HCEC 1CT (cell line): ENCODE results near the gene FAM120B.

ENCODE experiments used
- DNase-seq: peaks from one replicate; pipeline ENCODE4 v3.0.0-alpha.2; 2017

The FAM120B gene

DNA sequence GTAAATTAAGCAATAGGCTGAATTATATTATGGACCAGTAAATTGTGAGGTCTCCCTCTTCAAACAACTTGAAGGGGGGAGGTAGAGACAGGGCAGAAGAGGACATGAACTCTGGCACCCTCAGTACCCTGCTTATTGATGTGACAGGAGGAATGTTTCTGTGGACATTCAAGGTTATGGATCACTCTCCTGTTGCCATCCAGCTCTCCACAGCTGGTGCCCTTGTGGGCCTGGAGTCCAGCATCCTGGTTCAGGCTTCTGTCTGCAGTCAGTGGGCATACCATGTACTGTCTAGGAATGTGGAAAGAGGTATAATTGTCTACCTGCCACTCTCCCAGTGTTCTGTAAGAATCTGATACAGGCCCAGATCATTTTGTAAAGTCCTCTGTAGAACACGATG lies 55.6 kb downstream of the FAM120B start:
- DNase-seq = no peak

DNA sequence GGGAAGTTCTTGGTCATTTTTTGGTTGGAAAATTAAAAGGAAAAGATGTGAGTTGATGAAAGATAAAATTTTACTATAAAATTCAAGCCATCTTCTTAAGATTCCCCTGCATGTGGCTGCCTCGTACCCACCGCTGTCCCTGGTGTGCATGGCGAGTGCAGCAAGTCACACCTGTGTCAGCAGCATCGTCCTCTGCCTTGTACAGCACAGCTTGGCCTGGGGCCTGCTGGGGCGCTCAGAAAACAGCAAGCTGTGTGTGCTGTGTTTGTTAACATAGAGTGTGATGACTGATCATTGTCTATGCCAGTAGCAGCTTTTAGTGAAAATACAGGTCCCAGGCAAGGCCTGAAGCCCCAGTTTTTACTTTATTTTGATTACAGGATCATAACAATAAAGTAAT lies 56.7 kb downstream of the FAM120B start:
- no peak for DNase-seq

- no peak for DNase-seq
Measured at GRCh38 chr6:170365121-170365520, 58.6 kb downstream of the FAM120B start.

DNA sequence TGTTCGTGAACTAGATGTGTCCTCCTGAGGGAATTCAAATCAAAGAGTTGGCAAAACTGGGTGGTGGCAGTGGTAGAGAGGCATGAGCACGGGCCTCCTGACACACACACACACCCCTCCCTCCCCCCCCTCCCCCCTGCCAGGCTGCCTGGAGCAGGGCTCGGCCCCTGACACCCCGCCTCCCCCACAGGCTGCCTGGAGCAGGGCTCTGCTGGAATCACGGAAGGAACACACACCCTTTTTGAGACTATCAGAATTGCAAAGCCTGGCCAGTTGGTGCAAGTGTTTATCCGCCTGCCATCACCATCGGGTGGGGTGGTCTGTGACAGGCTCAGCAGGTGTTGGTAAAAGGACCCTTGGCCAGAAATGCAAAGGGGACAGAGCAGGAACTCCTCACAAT lies 59.0 kb downstream of the FAM120B start:
- DNase-seq = no peak

GRCh38 chr6:170366248-170366960 lies 59.8 kb downstream of the FAM120B start:
- no peak for DNase-seq

DNA sequence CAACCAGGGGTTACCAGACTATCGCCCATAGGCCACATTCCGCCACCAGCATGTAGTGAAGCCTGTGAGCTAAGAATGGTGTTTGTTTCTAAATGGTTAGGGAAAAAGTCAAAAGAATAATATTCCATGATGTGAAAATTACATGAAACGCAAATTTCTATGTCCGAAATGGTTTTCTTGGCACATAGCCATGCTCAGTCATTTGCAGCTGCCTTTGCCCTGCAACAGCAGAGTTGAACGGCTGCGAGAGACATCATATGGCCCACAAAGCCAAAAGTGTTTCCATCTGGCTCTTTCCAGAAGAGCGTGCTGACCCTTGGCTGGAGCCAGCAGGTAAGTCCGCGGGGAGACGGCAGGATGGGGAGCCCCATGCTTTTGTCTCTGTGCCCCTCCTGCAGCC lies 60.7 kb downstream of the FAM120B start:
- DNase-seq = no peak

DNA sequence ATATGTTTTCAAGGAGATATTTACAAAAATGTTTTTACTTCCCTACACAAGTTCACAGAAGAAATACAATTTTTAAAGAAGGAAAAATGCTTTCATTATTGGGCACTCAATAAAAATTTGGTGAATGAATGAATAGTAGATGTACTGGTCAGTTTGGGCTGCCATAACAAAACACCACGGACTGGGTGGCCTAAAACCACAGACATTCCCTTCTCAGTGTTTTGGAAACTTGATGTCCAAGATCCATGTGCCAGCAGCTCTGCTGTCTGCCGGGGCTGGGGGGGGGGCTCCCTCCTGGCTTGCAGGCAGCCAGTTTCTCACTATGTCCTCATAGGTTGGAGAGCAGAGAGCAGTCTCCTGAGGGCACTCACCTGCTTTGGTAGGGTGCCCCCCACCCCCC lies 62.0 kb downstream of the FAM120B start:
- no peak for DNase-seq

DNA sequence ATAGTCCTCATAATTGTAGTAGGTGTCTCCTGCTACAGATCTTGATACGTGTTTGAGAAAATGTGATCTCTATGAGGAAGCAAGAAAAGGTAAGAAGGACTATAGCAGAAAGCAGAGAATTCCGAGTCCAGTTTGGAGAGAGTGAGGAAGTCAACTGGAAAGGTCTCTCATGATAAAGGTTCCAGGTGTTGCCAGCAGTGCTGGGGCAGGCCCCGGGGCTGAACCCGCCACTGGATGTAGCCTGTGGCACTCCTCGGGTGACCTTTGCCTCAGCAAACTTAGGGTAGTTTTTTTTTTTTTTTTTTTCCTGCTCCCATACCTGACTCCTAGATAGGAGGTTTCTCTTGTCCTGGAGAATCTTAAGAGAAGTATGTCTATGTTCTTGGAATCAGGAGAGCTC lies 62.8 kb downstream of the FAM120B start:
- DNase-seq = no peak

DNA sequence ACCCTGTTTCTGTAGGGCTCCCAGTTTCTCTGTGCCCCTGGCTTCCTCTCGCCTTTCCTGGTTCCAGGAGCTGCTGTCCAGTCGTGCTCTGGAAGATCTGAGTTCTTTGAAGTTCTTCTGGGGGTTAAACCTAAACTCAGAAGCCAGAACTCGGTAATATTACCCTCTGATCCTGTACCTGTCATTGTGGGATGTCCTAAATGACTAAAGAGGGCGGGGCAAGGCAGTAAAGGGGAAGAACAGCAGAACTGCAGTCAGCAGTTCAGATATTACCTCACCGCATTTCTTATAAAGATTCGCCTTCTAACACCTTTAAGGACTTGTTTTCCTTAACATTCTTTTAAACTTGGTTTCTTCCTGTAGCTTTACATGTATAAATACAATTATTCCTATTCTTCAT lies 63.9 kb downstream of the FAM120B start:
- DNase-seq = no peak

DNA sequence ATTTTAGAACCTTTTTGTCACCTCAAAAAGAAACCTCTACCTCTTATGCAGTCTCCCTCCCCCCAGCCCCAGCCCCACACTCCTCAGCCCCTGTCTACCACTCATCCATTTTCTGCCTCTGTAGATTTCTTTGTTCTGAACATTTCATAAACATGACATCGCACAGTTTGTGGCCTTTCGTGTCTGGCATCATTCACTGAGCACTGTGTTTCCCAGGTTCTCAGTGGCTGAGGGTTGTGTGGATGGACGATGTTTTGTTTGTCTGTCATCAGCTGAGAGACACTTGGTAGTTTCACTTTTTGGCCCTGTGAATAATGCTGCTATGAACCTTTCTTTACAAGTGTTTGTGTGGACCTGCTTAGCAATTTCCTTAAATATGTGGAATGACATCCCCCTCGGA lies 64.5 kb downstream of the FAM120B start:
- no peak for DNase-seq

DNA sequence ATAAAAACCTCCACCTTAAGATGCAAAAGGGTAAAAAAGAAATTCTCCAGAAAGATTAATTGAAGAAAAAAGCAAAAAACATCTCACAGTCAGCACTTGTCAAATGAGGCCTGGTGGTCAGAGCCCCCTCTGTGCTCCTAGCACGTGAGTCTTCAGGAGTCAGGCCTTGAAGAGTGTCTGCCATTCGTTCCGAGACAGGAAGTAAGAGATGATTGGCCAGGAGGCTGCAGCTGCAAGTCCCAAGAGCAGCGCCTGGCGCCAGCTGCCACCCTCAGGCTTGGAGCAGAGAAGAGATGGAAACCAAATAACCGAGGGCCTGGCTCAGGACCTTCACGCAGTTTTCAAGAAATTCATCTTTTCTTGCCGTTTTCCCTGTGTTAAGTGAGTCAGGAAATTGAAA lies 65.0 kb downstream of the FAM120B start:
- no peak for DNase-seq

DNA sequence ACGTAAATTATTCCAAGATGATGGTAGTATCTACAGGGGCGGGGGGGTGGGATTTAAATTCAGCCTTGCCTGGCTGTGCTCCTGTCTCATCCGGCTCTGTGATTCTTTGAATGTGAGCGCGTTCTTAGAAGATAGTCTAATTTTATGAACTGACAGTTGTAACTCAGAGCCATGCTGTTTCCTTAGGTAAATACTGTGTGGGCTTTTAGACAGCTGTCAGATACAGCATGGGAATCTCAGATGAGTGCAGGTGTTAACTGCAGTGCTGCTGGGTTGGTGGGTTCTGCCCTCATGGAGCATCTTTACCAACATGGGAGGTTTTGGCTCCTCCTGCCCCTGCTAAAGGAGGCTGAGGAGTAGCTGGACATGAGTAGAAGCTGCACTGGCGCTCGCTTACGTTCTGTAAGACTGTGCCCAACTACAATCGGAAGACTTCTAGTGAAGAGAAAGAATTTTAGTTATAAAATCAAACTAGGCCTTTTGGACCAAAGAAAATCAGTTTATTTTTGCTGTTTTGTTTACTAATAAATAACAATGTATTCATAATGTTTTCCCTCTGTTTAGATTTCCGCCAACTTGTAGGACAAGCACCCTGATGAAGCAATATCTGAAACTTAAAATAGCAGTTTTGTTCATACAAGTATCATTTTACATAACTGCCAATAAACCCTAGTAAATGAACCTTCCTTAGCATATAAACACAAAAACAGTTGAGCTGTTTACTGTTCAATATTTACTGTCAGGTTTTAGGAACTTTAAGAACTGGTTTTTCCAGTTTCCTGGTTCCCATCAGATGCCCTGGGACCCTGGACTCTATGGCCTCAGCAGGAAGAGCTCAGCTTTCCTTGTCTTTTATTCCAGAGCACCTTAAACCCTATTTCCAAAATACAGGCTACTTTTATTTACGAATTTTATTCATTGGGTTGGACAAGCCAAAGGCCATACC lies 66.1 kb downstream of the FAM120B start:
- DNase-seq = no peak

DNA sequence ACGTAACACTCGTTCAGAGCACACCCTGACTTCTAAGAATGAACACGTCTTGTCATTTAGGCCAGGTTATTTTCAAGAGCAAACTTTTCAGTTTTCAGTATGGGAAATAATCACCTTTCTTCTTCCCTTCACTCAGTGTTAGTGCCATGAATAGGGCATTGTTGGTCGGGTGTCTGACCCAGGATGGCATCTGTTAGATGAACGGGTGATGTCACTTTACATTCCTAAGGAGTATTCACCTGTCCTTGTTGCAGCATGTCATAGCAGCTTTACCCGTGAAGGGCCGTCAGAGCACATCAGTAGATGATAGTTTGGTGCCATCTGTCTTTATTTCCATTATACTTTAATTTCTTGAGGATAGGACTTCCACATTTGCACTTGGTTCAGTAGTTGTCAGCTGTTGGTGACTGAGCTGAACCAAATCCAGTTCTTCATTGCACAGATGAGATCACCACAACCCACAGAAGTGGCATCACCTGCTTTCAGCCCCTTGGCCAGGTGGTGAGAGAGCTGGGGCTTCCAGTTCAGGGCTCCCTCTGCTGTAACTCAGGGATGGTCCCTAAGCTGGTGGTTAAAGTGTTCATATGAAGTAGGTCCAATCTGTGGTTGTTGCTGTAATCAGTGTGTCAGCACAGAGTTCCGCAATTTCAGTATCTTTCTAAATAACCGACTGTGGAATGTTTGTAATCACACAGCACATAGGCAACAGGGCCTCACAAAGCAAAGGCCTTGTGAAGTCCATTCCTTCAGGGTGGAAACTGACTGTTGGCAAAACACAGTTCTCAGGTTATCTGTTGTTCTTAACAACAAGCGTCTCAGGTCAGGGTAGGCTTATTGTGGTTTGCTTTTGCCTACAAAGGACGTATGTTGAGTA lies 68.2 kb downstream of the FAM120B start:
- DNase-seq = no peak

GRCh38 chr6:170375661-170376060 lies 69.1 kb downstream of the FAM120B start:
- DNase-seq = no peak

GRCh38 chr6:170376386-170377043 lies 70.0 kb downstream of the FAM120B start:
- DNase-seq = no peak

- no peak for DNase-seq
Measured at GRCh38 chr6:170378502-170378901, 71.9 kb downstream of the FAM120B start.

GRCh38 chr6:170381562-170381961 lies 75.0 kb downstream of the FAM120B start:
- DNase-seq = no peak

DNA sequence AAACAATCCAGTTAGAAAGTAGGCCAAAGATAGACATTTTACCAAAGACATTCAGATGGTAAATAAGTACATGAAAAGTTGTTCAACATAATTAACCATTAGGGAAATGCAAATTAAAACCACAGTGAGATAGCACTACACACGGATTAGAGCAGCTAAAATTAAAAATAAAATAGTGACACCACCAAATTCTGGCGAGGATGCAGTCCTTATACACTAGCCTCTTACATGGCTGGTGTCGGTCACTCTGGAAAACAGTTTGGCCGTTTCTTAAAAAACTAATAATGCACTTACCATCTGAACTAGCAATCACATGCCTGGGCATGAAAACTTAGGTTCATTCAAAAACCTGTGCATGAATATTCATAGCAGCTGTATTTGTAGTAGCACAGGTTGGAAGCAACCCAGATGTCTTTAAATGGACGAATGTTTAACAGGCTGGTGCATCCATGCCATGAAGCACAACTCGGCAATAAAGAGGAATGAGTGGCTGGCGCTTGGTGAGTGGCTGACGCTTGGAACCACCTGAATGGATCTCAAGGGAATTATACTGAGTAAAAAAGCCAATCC lies 77.0 kb downstream of the FAM120B start:
- DNase-seq = no peak

GRCh38 chr6:170385506-170385905 lies 78.9 kb downstream of the FAM120B start:
- DNase-seq = no peak

DNA sequence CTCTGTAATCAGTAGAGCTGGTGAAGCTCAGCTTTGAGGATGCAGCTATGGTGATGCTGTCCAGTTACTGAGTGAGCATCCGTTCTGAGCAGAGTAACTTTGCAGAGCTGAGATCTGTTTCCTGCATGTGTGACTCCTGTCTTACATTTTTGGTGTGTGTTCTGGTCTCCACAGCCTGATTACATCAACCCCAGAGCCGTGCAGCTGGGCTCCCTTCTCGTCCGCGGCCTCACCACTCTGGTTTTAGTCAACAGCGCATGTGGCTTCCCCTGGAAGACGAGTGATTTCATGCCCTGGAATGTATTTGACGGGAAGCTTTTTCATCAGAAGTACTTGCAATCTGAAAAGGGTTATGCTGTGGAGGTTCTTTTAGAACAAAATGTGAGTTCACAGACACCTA lies 81.6 kb downstream of the FAM120B start:
- no peak for DNase-seq

DNA sequence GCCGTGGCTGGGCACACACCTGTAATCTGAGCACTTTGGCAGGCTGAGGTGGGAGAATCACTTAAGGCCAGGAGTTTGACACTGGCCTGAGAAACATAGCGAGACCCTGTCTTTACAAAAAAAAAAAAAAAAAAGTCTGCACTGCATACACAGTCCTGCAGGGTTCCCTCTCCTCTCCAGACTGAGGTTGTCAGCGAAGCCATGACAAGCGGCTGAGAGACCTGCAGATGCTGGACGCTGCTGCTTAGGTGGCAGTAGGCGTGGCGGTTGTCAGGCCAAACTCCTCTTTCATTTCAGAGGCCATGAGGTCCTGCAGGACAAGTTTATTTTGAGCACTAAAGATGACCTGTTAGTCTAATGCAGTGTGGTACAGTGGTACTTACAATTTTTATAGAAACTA lies 86.5 kb downstream of the FAM120B start:
- DNase-seq = no peak

DNA sequence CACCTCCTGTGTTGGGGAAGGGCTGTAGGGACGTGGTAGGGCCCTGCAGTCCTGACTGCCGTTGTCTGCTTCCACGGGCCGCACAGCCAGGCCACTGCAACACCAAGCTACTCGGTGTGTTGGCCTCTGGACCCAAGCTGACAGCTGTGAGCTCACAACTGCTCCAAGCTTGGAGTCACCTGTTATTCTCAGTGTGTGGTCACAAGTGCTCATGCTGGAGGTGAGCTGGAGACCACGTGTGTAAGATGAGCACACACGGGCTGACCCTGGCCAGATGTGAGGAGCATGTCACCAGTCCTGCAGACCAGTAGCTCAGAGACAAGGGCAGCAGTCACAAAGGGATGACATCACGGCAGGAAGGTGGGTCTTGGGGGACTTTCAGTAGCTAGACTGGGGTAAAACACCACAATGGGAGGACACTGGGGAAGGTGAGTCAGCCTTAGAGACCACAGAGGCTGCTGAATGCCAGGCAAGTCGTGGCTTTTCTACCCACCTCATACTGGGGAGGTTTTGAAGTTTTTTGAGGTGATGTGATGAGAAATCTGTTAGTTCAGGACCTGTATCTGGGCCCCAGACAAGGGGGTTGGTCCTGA lies 87.3 kb downstream of the FAM120B start:
- no peak for DNase-seq
